Mammary epithelial cell (primary cell): Measurements from ENCODE around the gene SLC34A1.

ENCODE experiments used
- CTCF ChIP-seq, 2 donors: IDR thresholded peaks in 1 of 2; conservative IDR thresholded peaks in 1 of 2; 2 replicates each; pipeline ENCODE4 v1.5.1; 2011 to 2012; ENCODE audit warnings: inconsistent platforms in 2 of 2, low read length in 2 of 2, mild to moderate bottlenecking in 2 of 2, control low read depth in 1 of 2, low read depth in 1 of 2; ENCODE audit not compliant: insufficient read depth in 1 of 2; ENCODE audit errors: extremely low read depth in 1 of 2
- EZH2 ChIP-seq: IDR thresholded peaks from 2 replicates; pipeline ENCODE4 v1.6.1; 2012; ENCODE audit warnings: low read length, inconsistent platforms, borderline replicate concordance

GRCh38 chr5:177335701-177336065 is 48.6 kb upstream of the SLC34A1 start:
- TF ChIP-seq CTCF (conservative IDR thresholded peaks at IDR 0.05 in 1 of 2, IDR thresholded peaks at IDR 0.05 in 1 of 2; ENCODE audit: extremely low read depth in 1 of 2, insufficient read depth in 1 of 2, low read depth in 1 of 2, low read length in 2 of 2) (no peak), EZH2 (no peak)
